SU-DHL-6 (cell line): ENCODE measurements around the gene GNS.

Experiments
- H2AFZ ChIP-seq: fragments of 200-600 bp; sonication (generic); 2 replicates; pipeline ENCODE4 v1.6.1; 2014; ENCODE audit warnings: low read depth, mild to moderate bottlenecking, moderate library complexity, mixed read lengths, antibody characterized with exemption, low read length; ENCODE audit not compliant: severe bottlenecking
- H3F3A ChIP-seq: fragments of 200-600 bp; shearing (Covaris generic); 2 replicates; pipeline ENCODE4 v1.6.0; 2016; ENCODE audit warnings: antibody characterized with exemption, mild to moderate bottlenecking; ENCODE audit not compliant: insufficient read depth
- H3K27ac ChIP-seq: fragments of 200-600 bp; sonication (generic); 2 replicates; pipeline ENCODE4 v1.5.1; 2016; ENCODE audit warnings: low read depth, mild to moderate bottlenecking, low read length, moderate library complexity, mixed read lengths
- H3K27me3 ChIP-seq: fragments of 200-600 bp; sonication (generic), shearing (Covaris generic); 2 replicates; pipeline ENCODE4 v1.6.0; 2014; ENCODE audit warnings: mild to moderate bottlenecking, low read length
- H3K36me3 ChIP-seq: fragments of 200-600 bp; sonication (generic); 2 replicates; pipeline ENCODE4 v1.6.1; 2014; ENCODE audit warnings: mild to moderate bottlenecking, low read length, mixed read lengths
- H3K4me2 ChIP-seq: fragments of 300-600, 200-600 bp; shearing (Covaris generic), sonication (generic); 2 replicates; pipeline ENCODE4 v1.6.0; 2014; ENCODE audit warnings: low read length, low read depth, mild to moderate bottlenecking; ENCODE audit not compliant: poor library complexity, severe bottlenecking
- H3K4me3 ChIP-seq: fragments of 200-600 bp; sonication (generic); 2 replicates; pipeline ENCODE4 v1.5.1; 2014; ENCODE audit warnings: antibody characterized with exemption, low read length, mild to moderate bottlenecking, mixed read lengths; ENCODE audit not compliant: insufficient read depth, poor library complexity, severe bottlenecking
- H3K79me2 ChIP-seq: fragments of 200-600 bp; sonication (generic); 2 replicates; pipeline ENCODE4 v1.6.1; 2014; ENCODE audit warnings: mild to moderate bottlenecking, low read length, moderate library complexity; ENCODE audit not compliant: insufficient read depth
- H3K9ac ChIP-seq: fragments of 200-600 bp; sonication (generic); 2 replicates; pipeline ENCODE4 v1.7.0; 2014; ENCODE audit warnings: mild to moderate bottlenecking, low read length
- H3K9me2 ChIP-seq: fragments of 200-600 bp; sonication (generic); replicated peaks from 2 replicates; pipeline ENCODE4 v1.6.1; 2014; ENCODE audit warnings: low read length; ENCODE audit not compliant: insufficient read depth
- H3K9me3 ChIP-seq: fragments of 200-600 bp; sonication (generic); 2 replicates; pipeline ENCODE4 v1.6.1; 2014; ENCODE audit warnings: low read length, mixed read lengths; ENCODE audit not compliant: insufficient read depth
- H4K20me1 ChIP-seq: fragments of 200-600 bp; sonication (generic); 2 replicates; pipeline ENCODE4 v1.6.1; 2014; ENCODE audit warnings: low read depth, mild to moderate bottlenecking, antibody characterized with exemption, low read length, moderate library complexity, mixed read lengths
- EZH2phosphoT487 ChIP-seq: fragments of 200-600 bp; sonication (generic), shearing (Covaris generic); conservative IDR thresholded peaks from 2 replicates; pipeline ENCODE4 v1.6.1; 2018; ENCODE audit warnings: mild to moderate bottlenecking, antibody characterized with exemption, low read length, moderate library complexity, mixed read lengths
- TF ChIP-seq, protein P1 (sequence below): fragments of 200-600 bp; sonication (generic); IDR thresholded peaks from one replicate; pipeline ENCODE4 v1.5.1; 2017; ENCODE audit warnings: antibody characterized with exemption, mild to moderate bottlenecking, low read length, moderate library complexity; ENCODE audit not compliant: insufficient read depth, poor library complexity, severe bottlenecking

Gene GNS

DNA sequence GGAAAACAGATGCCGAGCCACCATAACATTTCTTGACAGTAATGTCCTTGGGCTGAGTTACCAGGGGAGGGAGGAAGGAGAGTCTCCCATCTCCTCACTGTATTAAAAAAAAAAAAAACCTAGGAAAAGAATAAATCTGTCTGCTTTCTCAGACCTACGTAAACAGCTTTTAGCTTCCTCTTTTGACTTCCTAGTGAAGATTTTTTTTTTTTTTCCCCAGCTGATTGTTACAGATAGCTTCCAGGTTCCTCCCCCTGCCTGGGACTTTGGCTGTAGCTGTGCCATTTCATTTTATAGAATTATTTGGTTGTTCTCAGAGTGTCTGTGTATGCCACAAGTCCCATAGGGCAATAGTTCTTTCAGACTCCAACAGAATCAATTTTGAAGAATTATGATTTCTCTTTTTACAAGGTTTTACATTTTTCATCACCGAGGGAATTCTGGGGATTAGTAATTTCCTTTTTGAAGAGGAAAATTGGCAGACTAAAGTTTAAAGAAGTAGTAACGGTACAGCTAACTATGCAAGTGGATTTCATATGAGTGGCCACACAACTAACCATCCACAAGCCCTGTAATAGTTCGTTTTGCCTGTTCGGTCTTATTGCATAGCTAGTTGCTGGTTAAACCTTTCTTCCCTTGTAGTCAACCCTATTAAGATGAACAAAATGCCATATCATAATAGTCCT is 23.1 kb upstream of the GNS start:
- H3K9me2 ChIP-seq: no peaks in the 10 kb centered on the region
- H3K4me3 ChIP-seq: no peak overlapping the region
- TF ChIP-seq EZH2phosphoT487: no peak
- H4K20me1 ChIP-seq: no peaks in the 10 kb centered on the region
- H2AFZ ChIP-seq: no peak overlapping the region
- H3K79me2 ChIP-seq: no peaks in the 10 kb centered on the region
- no peaks in the 10 kb centered on the region for H3K36me3 ChIP-seq
- peak overlapping the region; percentile 50 for H3K4me2 ChIP-seq
- H3K27me3 ChIP-seq: no peaks in the 10 kb centered on the region
- no peak overlapping the region for H3K9ac ChIP-seq
- H3K9me3 ChIP-seq: no peaks in the 10 kb centered on the region
- H3K27ac ChIP-seq: no peak overlapping the region
- peaks cover 10% of the 10 kb centered on the region; the same call in 1 of the 2 replicates for H3F3A ChIP-seq

GRCh38 chr12:64781280-64782190 is 22.3 kb upstream of the GNS start:
- H3K4me2 ChIP-seq: peak overlapping the region; percentile 50
- H3F3A ChIP-seq: peaks cover 10% of the 10 kb centered on the region; the same call in 1 of the 2 replicates
- H3K36me3 ChIP-seq: no peaks in the 10 kb centered on the region
- H3K4me3 ChIP-seq: peak overlapping the region; percentile 53
- H4K20me1 ChIP-seq: no peaks in the 10 kb centered on the region
- no peaks in the 10 kb centered on the region for H3K9me3 ChIP-seq
- H3K9me2 ChIP-seq: no peaks in the 10 kb centered on the region
- peak overlapping the region; percentile 65 for H2AFZ ChIP-seq
- H3K79me2 ChIP-seq: no peaks in the 10 kb centered on the region
- no peaks in the 10 kb centered on the region for H3K27me3 ChIP-seq
- H3K27ac ChIP-seq: no peak overlapping the region
- peak overlapping the region; percentile 53 for H3K9ac ChIP-seq
- TF ChIP-seq, protein P1, sequence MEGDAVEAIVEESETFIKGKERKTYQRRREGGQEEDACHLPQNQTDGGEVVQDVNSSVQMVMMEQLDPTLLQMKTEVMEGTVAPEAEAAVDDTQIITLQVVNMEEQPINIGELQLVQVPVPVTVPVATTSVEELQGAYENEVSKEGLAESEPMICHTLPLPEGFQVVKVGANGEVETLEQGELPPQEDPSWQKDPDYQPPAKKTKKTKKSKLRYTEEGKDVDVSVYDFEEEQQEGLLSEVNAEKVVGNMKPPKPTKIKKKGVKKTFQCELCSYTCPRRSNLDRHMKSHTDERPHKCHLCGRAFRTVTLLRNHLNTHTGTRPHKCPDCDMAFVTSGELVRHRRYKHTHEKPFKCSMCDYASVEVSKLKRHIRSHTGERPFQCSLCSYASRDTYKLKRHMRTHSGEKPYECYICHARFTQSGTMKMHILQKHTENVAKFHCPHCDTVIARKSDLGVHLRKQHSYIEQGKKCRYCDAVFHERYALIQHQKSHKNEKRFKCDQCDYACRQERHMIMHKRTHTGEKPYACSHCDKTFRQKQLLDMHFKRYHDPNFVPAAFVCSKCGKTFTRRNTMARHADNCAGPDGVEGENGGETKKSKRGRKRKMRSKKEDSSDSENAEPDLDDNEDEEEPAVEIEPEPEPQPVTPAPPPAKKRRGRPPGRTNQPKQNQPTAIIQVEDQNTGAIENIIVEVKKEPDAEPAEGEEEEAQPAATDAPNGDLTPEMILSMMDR: no peak
- no peak for TF ChIP-seq EZH2phosphoT487

DNA sequence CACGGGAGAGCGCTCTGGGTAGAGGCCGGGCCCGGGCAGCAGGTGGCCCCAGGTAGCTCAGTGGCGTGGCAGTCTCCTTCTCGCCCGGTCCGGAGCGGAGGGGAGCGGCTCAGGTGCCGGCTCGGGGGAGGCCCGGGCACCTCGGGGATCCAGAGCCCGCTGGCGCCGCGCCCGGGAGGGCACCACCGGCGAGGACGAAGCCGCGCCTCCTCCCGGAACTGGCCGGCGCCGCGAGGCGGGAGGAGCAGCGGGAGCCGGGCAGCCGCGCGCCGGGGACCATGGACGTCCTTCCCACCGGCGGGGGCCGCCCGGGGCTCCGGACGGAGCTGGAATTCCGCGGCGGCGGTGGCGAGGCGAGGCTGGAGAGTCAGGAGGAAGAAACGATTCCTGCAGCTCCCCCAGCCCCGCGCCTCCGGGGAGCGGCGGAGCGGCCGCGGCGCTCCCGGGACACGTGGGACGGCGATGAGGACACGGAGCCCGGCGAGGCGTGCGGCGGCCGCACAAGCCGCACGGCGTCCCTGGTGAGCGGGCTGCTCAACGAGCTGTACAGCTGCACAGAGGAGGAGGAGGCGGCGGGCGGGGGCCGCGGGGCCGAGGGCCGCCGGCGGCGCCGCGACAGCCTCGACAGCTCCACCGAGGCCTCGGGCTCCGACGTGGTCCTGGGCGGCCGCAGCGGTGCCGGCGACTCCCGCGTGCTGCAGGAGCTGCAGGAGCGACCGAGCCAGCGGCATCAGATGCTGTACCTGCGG is 21.5 kb upstream of the GNS start:
- no peaks in the 10 kb centered on the region for H3K27me3 ChIP-seq
- no peaks in the 10 kb centered on the region for H3K79me2 ChIP-seq

More for the DNA sequence above, 21.5 kb upstream of the GNS start:
- Histone ChIP-seq H3K4me2 (peak overlapping the region; percentile 50), H3K36me3 (no peaks in the 10 kb centered on the region), H3K9me2 (no peaks in the 10 kb centered on the region), H3F3A (peaks cover 10% of the 10 kb centered on the region; the same call in 1 of the 2 replicates), H3K27ac (no peak overlapping the region), H4K20me1 (no peaks in the 10 kb centered on the region), H3K9me3 (no peaks in the 10 kb centered on the region; the same call in 1 of the 2 replicates), H3K9ac (peak overlapping the region; percentile 53), H3K4me3 (peak overlapping the region; percentile 53), H2AFZ (peak overlapping the region; percentile 65)
- 0 out of 2 replicates have a peak, but pooled peaks have one; percentile 2 for TF ChIP-seq EZH2phosphoT487
- TF ChIP-seq, protein P1: no peak
